GM18861 (cell line): ENCODE results near the gene KRTAP9-1.
"Not testable (repeated sequence)": the region's sequence is repeated elsewhere in the genome, so short reads cannot be mapped to it uniquely, and the experiment has no call there.

Experiments used
- ATAC-seq: cut with Tn5 transposase; IDR thresholded peaks from one replicate; pipeline ENCODE4 v1.9.1; 2021; ENCODE audit not compliant: unreplicated experiment

The KRTAP9-1 gene

GRCh38 chr17:41178843-41179616 is 10.7 kb upstream of the KRTAP9-1 start:
- ATAC-seq = no peak

GRCh38 chr17:41184480-41184961 is 5.2 kb upstream of the KRTAP9-1 start, which contains the start of gene KRTAP4-1:
Gene KRTAP4-1 (minus strand): TSS chr17:41184911. CDS start chr17:41184854, 57 bp downstream.
- ATAC-seq = no peak

- no peak for ATAC-seq
Measured at GRCh38 chr17:41185001-41185400, 4.7 kb upstream of the KRTAP9-1 start.

DNA sequence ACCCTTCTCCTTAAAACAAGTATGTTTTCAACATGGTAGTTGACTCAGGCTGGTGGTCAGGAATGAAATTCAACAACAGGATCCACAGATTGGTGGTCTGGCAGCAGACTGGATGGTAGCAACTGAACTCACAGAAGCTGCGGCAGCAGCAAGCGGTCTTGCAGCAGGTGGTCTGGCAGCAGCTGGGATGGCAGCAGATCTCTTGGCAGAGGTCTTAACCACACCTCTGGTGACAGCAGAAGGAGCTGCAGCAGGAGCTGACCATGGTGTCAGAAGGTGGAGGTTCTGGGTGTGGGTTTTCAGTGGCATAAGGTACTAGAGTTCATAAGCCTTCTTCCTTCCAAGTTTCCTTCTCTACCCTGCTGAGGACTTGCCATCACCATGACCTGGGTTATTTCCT is 2.8 kb upstream of the KRTAP9-1 start:
- ATAC-seq = no peak

DNA sequence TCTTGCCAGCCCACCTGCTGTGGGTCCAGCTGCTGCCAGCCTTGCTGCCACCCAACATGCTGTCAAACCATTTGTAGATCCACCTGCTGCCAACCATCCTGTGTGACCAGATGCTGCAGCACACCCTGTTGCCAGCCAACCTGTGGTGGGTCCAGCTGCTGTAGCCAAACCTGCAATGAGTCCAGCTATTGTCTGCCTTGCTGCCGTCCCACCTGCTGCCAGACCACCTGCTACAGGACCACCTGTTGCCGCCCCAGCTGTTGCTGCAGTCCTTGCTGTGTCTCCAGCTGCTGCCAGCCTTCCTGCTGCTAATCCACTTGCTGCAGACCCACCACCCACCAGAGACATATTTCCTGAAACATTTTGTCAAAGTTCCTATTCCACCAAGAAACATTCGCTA is 641 bp downstream of the KRTAP9-1 start:
- no peak for ATAC-seq

- ATAC-seq = no peak
Measured at GRCh38 chr17:41196068-41196467, 6.4 kb downstream of the KRTAP9-1 start.

- ATAC-seq = no peak
Measured at GRCh38 chr17:41199421-41200078, 9.9 kb downstream of the KRTAP9-1 start.

- ATAC-seq = no peak
Measured at GRCh38 chr17:41211845-41212466, 22.3 kb downstream of the KRTAP9-1 start.

DNA sequence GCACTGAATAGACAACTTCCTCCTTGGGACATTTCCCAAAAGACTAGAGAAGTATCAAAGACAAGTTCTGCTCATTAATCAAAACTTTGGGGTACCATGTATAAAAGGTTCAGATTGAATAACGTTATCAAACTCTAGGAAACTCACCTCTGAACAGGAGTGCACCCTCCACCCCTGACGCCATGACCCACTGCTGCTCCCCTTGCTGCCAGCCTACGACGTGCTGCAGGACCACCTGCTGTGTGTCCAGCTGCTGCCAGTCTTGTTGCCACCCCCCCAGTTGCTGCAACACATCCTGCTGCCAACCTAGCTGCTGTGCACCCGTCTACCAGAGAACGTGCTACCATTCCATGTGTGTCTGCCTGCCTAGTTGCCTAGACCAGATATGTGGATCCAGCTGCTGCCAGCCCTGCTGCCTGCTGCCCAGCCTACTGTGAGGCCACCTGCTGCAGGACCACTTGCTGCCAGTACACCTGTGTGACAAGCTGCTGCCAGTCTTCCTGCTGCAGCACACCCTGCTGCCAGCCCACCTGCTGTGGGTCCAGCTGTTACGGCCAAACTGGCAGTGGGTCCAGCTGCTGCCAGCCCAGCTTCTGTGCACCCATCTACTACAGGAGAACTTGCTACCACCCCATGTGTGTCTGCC is 23.0 kb downstream of the KRTAP9-1 start:
- no peak for ATAC-seq

DNA sequence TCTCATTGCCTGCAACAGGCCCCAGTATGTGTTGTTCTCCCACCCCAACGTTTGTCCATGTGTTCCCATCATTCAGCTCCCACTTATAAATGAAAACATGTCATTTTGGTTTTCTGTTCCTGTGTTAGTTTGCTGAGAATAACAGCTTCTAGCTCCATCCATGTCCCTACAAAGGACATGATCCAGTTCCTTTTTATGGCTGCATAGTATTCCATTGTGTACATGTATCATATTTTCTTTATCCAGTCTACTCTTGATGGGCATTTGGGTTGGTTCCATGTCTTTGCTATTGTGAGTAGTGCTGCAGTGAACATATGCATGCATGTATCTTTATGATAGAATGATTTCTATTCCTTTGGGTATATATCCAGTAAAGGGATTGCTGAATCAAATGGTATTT is 26.0 kb downstream of the KRTAP9-1 start:
- no peak for ATAC-seq

DNA sequence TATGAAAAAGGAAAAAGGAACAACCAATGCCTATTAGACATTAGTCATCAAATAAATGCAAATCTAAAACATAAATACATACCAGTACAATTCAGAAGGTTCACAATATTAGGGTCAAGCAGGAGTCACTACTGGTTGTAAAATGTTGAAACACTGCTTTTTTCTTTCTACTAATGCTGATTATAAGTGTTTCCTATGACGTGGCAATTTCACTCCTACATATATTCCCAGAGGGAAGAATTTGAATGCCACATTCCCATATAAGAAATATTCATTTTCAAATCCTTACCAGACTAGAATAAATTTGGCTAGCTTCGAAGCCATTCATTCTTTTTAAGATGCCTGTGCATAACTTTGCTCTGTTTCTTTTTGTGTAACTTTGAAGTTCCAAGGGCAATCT is 34.1 kb downstream of the KRTAP9-1 start:
- ATAC-seq = no peak

DNA sequence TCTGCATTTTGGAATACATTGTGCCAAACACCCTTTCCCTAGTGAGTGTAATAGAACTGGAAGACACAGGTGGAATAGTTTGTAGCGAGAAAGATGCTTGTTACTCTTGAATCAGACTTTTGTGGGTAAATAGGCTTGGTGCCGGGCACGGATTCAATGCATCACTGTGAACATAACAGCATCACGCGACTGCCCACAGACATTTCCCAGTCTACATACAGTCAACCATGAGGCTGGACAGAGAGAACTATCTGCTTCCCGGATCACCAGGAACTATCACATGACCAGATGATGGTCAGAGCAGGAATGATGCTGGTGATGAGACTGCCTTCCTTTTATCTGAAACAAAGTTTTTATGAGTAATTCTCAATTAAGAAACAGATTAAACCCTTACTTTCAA is 36.4 kb downstream of the KRTAP9-1 start:
- ATAC-seq = no peak

DNA sequence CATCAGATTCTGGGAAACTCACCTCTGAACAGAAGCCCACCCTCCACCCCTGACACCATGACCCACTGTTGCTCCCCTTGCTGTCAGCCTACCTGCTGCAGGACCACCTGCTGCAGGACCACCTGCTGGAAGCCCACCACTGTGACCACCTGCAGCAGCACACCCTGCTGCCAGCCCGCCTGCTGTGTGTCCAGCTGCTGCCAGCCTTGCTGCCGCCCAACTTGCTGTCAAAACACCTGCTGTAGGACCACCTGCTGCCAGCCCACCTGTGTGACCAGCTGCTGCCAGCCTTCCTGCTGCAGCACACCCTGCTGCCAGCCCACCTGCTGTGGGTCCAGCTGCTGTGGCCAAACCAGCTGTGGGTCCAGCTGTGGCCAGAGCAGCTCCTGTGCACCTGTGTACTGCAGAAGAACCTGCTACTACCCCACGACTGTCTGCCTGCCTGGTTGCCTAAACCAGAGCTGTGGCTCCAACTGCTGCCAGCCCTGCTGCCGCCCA is 37.0 kb downstream of the KRTAP9-1 start, which contains the start of gene KRTAP9-2:
KRTAP9-2 (plus strand) TSS at position 51 of the 498 bp plus-strand sequence; CDS start at position 58, 7 bp downstream.
- not testable (repeated sequence) for ATAC-seq

GRCh38 chr17:41230094-41230493 is 40.4 kb downstream of the KRTAP9-1 start:
- no peak for ATAC-seq

GRCh38 chr17:41231731-41232130 is 42.0 kb downstream of the KRTAP9-1 start:
- no peak for ATAC-seq

GRCh38 chr17:41232399-41233105 is 42.9 kb downstream of the KRTAP9-1 start, which contains the start of gene KRTAP9-3:
Gene KRTAP9-3 (plus strand): TSS chr17:41232449. CDS start chr17:41232502, 53 bp downstream.
- ATAC-seq = not testable (repeated sequence)

GRCh38 chr17:41237116-41237515 is 47.4 kb downstream of the KRTAP9-1 start:
- ATAC-seq = not testable (repeated sequence)

DNA sequence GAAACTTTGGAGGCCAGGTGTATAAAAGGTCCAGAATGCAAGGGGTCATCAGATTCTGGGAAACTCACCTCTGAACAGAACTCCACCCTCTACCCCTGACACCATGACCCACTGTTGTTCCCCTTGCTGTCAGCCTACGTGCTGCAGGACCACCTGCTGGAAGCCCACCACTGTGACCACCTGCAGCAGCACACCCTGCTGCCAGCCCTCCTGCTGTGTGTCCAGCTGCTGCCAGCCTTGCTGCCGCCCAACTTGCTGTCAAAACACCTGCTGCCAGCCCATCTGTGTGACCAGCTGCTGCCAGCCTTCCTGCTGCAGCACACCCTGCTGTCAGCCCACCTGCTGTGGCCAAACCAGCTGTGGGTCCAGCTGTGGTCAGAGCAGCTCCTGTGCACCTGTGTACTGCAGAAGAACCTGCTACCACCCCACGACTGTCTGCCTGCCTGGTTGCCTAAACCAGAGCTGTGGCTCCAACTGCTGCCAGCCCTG is 48.3 kb downstream of the KRTAP9-1 start, which contains the start of gene KRTAP9-8:
KRTAP9-8 (plus strand) TSS at position 51 of the 489 bp plus-strand sequence; CDS start at position 104, 53 bp downstream.
- ATAC-seq = not testable (repeated sequence)
